Lower lobe of right lung (tissue), 2 donors: ENCODE data around the gene CFAP70. TPM values are rescaled to one million over a fixed set of nuclear protein-coding genes. Genes with fewer than 3 reads are reported as not detected.

Experiments used
- ATAC-seq, 2 donors: fragments of 200-7000 bp; cut with Tn5 transposase; one replicate each; pipeline ENCODE4 v1.9.1; 2020 to 2022; ENCODE audit warnings: mild to moderate bottlenecking in 2 of 2, moderate library complexity in 2 of 2
- DNase-seq: peaks from one replicate; pipeline ENCODE4 v3.0.0-alpha.2; 2020
- H3K27ac ChIP-seq: fragments of 200-600 bp; one replicate; pipeline ENCODE4 v1.8.0; 2022
- H3K27me3 ChIP-seq: fragments of 200-600 bp; one replicate; pipeline ENCODE4 v1.8.0; 2022; ENCODE audit warnings: low read depth
- H3K36me3 ChIP-seq: fragments of 200-600 bp; one replicate; pipeline ENCODE4 v1.8.0; 2022; ENCODE audit warnings: mild to moderate bottlenecking
- H3K4me1 ChIP-seq: fragments of 200-600 bp; one replicate; pipeline ENCODE4 v1.8.0; 2022
- H3K4me3 ChIP-seq: fragments of 200-600 bp; one replicate; pipeline ENCODE4 v1.8.0; 2022; ENCODE audit warnings: mild to moderate bottlenecking
- H3K9me3 ChIP-seq: fragments of 200-600 bp; one replicate; pipeline ENCODE4 v1.8.0; 2022
- CTCF ChIP-seq: fragments of 200-600 bp; IDR thresholded peaks from one replicate; pipeline ENCODE4 v1.8.0; 2022; ENCODE audit warnings: antibody characterized with exemption, mild to moderate bottlenecking
- intact Hi-C: fragments of 100-400 bp; cut with DNase I; formaldehyde crosslinking; loops from one replicate; pipeline ENCODE4 v1.11.0; 2022
- total RNA-seq: library from RNA; stranded (reverse); fragmentation: NEBNext Ultra II Directional; extraction: Animal tissue kit (Norgen Biotek cat#: 25700); gene quantifications from one replicate; pipeline ENCODE4 v1.2.1, GENCODE V29; 2021
- donor health status: DM: no; HTN: yes; CAD: no; lungs with severe emphysema.

The CFAP70 gene
- total RNA-seq, 1 donor from 2014 or later = 11.3 TPM

DNA sequence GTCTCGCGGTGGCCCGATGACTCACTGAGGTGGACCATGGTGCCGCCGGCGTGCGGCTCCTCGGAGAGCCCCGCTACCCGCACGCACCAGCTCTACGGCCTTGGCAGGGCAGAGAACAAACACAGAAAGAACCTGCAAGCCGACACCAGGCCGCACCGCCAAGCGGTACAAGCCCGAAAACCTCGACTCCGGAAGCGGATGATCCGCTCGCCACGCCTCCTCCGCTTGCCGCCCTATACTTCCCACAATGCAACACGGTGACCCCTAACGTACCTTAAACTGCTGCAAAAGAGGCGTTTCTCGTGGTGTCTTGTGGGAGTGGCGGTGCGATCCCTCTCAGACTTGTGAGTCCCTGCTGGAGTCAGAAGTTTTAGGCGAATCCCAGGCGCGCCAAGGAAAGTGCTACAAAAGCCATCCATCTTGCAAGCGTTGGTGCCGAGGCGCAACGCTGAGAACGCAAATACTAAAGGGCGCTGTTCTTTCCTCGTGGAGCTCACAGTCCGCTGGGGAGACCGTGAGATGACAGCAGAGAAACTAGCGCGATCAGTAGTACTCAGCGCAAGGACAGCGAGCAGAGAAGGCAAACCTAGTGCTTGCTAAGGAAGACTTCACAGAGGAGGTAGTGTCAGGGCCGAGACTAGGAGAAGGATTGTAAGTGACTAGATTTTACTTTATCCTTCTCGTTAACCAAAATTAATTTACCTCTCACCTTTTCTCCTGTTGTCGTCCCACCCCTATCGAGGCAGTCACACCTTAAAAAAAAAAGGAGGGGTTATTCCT lies 106.0 kb downstream of the CFAP70 start, which contains the start of gene MRPS16:
TSS of gene MRPS16 (minus strand) at position 200 of the 780 bp plus-strand sequence. CDS start at position 38, 162 bp downstream.
- Histone ChIP-seq H3K36me3 (peaks cover 29% of the 10 kb centered on the region), H3K27me3 (no peaks in the 10 kb centered on the region), H3K4me3 (peak within 1 kb of the TSS; percentile 74), H3K9me3 (no peaks in the 10 kb centered on the region), H3K4me1 (peaks cover 31% of the 10 kb centered on the region), H3K27ac (peak within 1 kb of the TSS; percentile 87)
- peak; percentile 94 for DNase-seq
- intact Hi-C loops = no loop called here
- TF ChIP-seq CTCF = no peak
- ATAC-seq = peak; percentile 99 to 100

DNA sequence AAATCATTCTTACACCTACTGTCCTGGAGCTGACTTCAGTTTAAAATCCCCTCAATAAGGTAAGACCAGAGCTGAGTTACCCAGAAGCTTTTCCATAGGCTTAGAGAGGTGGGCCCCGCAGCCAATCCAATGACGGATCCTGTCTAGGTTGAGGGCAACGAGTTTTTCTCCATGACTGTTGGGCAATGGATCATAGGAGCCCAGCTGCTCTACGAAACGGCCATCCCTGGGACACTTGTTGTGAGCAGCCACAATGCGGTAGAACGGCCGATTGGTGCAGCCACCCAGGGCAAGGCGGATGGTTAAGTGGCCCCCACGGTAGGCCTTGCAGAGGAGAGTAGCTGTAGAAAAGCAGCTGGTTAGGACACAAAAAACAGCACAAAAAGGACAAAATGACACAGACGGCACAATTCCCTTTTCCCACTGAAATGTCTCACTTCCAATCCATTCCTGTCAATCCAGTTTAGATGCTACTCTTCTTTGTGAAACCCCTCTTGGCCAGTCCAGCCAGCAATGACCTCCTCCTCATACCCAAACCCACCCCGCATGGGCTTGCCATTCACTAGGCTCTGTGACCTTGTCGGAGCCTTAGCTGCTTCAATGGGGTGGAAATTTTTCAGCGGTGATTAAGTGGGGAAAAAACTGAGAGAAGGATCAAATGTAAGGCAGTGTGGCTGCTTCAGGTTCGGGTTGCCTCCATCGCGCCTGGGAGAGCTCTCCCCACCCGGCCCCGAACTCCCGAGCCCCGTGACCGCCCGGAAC lies 106.8 kb downstream of the CFAP70 start:
- ATAC-seq (peak; percentile 86 to 89), DNase-seq (peak; percentile 47)
- peak overlapping the region; percentile 74 for H3K4me3 ChIP-seq
- intact Hi-C loops = no loop called here
- no peak for TF ChIP-seq CTCF
- H3K27me3 ChIP-seq = no peaks in the 10 kb centered on the region
- no peaks in the 10 kb centered on the region for H3K9me3 ChIP-seq
- peaks cover 29% of the 10 kb centered on the region for H3K36me3 ChIP-seq
- peak overlapping the region; percentile 87 for H3K27ac ChIP-seq
- peaks cover 34% of the 10 kb centered on the region for H3K4me1 ChIP-seq

DNA sequence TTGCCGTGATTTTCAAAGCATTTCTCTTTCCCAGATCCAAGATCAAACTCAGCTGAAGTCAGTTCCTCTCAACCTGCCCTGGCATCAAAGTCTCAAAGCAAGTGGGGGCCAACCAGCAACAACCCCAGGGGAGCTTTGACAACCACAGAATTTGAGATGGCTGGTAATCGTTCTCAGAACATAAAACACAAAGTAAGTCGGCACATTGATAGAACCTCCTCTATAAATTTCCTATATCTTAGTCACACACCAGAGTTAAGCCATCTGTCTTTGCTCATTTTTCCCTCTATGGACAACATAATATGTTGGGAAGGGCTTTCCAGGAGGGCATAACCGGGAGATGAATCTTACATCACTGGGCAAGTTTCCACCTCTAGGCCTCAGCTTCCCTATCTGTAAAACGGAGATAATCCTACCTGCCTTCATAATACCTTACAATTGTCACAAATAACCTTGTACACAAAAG lies 110.4 kb downstream of the CFAP70 start:
- no peak overlapping the region for H3K27ac ChIP-seq
- no peaks in the 10 kb centered on the region for H3K27me3 ChIP-seq
- peaks cover 47% of the 10 kb centered on the region for H3K4me1 ChIP-seq
- H3K4me3 ChIP-seq = no peak overlapping the region
- ATAC-seq (no peak), DNase-seq (no peak)
- no peaks in the 10 kb centered on the region for H3K9me3 ChIP-seq
- H3K36me3 ChIP-seq = peaks cover 42% of the 10 kb centered on the region
- intact Hi-C loops = no loop called here
- no peak for TF ChIP-seq CTCF

GRCh38 chr10:73247509-73248258 lies 111.0 kb downstream of the CFAP70 start:
- Histone ChIP-seq H3K4me3 (peak overlapping the region; percentile 92), H3K36me3 (peaks cover 48% of the 10 kb centered on the region), H3K9me3 (no peaks in the 10 kb centered on the region), H3K27me3 (no peaks in the 10 kb centered on the region), H3K27ac (peak overlapping the region; percentile 87), H3K4me1 (peaks cover 44% of the 10 kb centered on the region)
- DNase-seq (no peak), ATAC-seq (no peak)
- intact Hi-C loops = no loop called here
- TF ChIP-seq CTCF = no peak
